HG03460 (cell line): ENCODE data around the gene LIMD2.
"Not testable (repeated sequence)": the region's sequence is repeated elsewhere in the genome, so short reads cannot be mapped to it uniquely, and the experiment has no call there.

Experiments used
- ATAC-seq: cut with Tn5 transposase; IDR thresholded peaks from one replicate; pipeline ENCODE4 v1.9.1; 2021; ENCODE audit not compliant: unreplicated experiment

The LIMD2 gene

DNA sequence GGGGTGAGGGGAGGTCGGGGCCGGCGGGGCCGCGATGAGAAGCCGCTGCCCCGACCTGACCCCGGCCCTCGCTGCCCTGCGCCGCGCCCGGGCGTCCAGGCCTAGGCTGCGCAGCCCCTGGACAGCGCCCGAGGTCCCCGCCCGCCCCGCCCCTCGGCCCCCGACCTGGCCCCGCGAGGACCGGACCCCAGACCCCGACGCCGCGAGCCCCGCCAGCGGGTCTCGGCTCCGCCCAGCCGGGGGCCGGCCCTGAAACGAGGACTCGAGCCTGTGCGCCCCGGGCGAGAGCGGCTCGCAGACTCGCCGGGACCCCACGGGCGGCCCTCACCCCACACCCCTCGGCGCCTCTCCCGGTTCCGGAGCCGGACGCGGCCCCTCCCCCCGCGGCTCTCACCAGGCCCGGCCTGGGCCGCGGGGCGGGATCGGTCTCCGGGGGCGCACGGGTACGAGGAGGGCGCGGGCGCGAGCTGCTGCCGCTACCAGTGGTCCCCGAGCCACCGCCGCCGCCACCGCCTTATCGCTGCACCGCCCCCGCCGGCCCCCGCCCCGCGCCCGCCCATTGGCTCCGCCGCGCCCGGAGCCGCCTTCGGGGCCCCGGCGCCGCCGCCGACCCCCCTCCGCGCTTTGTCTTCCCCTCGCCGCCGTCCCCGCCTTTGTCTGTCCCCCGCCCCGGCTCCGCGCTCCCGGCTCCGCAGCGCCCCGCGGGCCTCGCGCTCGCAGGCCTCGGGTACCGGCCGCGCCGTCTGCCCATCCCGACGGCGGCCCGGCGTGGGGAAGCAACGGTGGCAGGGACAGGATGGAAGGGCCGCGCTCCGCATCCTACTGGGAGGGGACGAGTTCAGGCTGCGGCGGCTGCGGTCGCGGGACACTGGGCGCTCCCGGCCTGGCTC, at the start of gene LIMD2:
Gene LIMD2, minus strand, starts transcription at position 488 of the 890 bp plus-strand sequence. CDS start 827 bp downstream, outside the sequence.
- ATAC-seq: peak; percentile 12

- peak; percentile 87 for ATAC-seq
These were observed 41.7 kb upstream of the LIMD2 start, which contains the start of gene STRADA for GRCh38 chr17:63741408-63742173. Gene STRADA, minus strand, starts transcription at chr17:63741799. Its CDS starts 13,430 bp downstream, at chr17:63728369.

DNA sequence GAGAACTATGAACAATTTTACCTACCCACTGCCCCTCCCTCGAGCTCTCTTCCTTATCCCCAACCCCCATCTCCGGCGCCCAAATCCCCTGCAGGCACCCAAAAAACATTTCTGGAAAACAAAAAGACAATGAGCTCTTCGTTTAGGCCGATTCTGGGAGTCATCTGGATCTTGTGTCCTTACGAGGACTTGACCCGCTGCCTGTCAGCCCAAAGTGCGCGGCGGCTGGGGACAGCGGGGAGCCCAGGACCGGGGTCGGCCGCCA, 41.1 kb upstream of the LIMD2 start:
- peak; percentile 19 for ATAC-seq

GRCh38 chr17:63740464-63741142, 40.7 kb upstream of the LIMD2 start:
- no peak for ATAC-seq

- ATAC-seq: no peak
These were observed 35.8 kb upstream of the LIMD2 start for GRCh38 chr17:63735691-63736090.

- ATAC-seq: no peak
These were observed 22.5 kb upstream of the LIMD2 start for GRCh38 chr17:63722403-63722802.

GRCh38 chr17:63720194-63720593, 20.3 kb upstream of the LIMD2 start:
- ATAC-seq: not testable (repeated sequence)

DNA sequence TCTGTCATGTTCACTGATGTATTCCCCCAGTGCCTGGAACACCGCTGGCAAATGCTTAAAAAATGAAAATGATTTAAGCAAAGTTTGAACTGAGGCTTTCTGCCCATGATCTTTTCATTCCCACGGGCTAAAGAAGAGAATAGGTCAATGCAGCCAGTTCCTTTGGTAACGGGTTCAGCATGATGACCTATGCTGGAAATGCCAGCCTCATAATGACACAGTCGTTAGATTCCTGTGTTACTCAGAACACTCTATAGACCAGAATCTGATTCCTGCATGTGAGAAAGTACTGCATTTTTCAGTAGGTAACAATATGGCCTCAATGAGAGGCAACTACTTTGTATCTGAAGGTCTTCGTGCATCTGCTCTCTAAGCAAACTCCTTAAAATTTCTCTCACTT, 19.1 kb upstream of the LIMD2 start:
- ATAC-seq: no peak

- no peak for ATAC-seq
These were observed 16.5 kb upstream of the LIMD2 start for GRCh38 chr17:63716426-63716825.

GRCh38 chr17:63714550-63715277, 14.8 kb upstream of the LIMD2 start:
- ATAC-seq: no peak

- ATAC-seq: no peak
These were observed 9.2 kb upstream of the LIMD2 start for GRCh38 chr17:63709110-63709509.

- no peak for ATAC-seq
These were observed 7.2 kb upstream of the LIMD2 start for GRCh38 chr17:63707151-63707550.

GRCh38 chr17:63706336-63707082, 6.6 kb upstream of the LIMD2 start:
- no peak for ATAC-seq

GRCh38 chr17:63705657-63706056, 5.7 kb upstream of the LIMD2 start:
- ATAC-seq: no peak

- ATAC-seq: no peak
These were observed 4.9 kb upstream of the LIMD2 start for GRCh38 chr17:63704836-63705235.

GRCh38 chr17:63704259-63704576, 4.3 kb upstream of the LIMD2 start:
- no peak for ATAC-seq

- ATAC-seq: no peak
These were observed 3.8 kb upstream of the LIMD2 start for GRCh38 chr17:63703556-63704258.

DNA sequence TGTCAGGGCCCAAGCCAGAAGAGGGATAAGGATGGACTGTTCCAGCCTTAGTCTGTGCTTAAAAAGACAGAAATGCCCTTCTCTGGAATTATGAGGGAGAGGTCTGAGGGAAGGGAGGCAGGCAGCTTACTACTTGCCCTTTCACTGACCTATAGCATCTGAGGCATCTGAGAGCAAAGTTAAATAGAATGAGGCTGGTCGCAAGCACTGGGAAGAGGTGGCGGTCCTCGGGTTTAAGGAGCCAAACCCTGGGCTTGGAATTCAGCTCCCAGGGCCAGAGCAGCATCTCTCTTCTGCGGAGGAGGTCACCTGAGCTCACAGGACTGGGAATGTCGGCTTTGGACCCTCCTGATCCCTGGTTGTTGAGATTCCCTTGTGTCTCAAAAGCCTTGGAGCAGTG, 3.1 kb upstream of the LIMD2 start:
- ATAC-seq: no peak

- ATAC-seq: no peak
These were observed 2.7 kb upstream of the LIMD2 start for GRCh38 chr17:63702721-63703015.
